ENCODE measurements around the gene CTDSPL. TPM values are rescaled to one million over a fixed set of nuclear protein-coding genes. Genes with fewer than 3 reads are reported as not detected.

The CTDSPL gene
- total and polyA plus RNA-seq, 5 experiments from 2014 or later, result 0.26 to 0.99 (median 0.45) TPM

DNA sequence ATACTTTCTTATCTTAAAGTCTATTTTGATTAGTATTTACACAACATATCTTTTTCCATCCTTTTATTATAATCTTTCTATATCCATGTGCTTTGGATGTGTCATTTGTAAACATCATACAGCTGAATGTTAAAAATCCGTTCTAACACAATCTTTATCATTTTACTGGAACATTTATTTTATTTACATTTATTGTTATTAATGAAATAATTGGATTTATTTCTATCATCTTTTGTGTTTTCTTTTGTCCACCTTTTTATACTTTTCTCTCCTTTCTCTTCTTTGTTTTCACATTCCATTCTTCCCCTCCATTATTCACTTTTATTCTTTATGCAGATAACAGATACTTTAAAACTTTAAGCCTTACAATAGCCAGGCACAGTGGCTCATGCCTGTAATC, 34.7 kb upstream of the CTDSPL start:
- Mint-ChIP-seq H3K27ac (no peak overlapping the region), H3K27me3 (peaks cover 8 to 13% (median 11%) of the 10 kb centered on the region in 5 donors), H3K4me1 (no peaks in the 10 kb centered on the region), H3K36me3 (no peaks in the 10 kb centered on the region), H3K9me3 (no peaks in the 10 kb centered on the region), H3K4me3 (no peak overlapping the region)
- ATAC-seq (no peak), DNase-seq (no peak)
- POLR2A ChIA-PET, result no interaction called here

GRCh38 chr3:37832480-37832879, 29.2 kb upstream of the CTDSPL start:
- ATAC-seq, result no peak
- Mint-ChIP-seq H3K27ac (no peak overlapping the region), H3K4me1 (no peaks in the 10 kb centered on the region), H3K9me3 (no peaks in the 10 kb centered on the region), H3K27me3 (peaks cover 6 to 12% (median 8%) of the 10 kb centered on the region in 5 donors), H3K4me3 (no peak overlapping the region), H3K36me3 (no peaks in the 10 kb centered on the region)
- POLR2A ChIA-PET, result no interaction called here
- DNase-seq, result no peak

DNA sequence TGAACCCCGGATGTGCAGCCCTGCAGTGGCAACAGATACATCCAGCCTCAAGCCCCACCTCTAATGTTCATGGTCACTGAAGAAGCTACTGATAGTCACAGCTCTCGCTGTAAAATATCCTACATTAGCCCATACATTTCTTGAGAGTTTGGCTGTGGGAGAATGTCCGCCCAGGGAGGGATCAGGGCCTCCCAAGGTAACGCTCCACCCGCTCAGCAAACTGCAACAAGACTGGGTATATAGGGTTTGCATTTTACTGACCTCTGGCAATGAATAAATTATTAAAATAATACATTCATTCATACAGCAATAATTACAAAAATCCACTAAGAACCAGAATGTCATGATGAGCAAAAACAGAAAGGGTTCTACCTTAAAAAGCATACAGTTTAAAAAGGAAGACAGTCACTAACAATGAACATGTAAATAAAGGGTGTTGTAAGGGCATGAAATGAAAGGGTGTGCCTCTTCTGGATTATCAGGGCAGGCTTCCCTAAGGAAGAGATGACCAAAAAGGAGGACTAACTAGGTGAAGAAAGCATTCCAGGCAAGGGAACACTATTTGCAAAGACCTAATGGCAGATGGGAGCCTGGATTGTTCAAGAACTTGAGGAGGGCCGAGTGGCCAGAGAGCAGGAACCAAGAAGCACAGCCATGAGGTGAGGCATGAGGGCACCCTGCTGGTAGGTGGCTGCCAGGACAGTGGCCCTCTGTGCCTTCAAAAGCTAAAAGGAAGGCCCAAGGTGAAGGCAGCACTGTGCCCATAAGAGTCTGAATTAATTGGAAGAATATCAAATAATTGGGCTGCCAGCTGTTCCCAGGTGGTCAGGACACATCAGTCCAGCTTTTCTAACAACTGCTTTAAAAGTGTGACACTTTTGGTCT, 28.1 kb upstream of the CTDSPL start:
- H3K4me3 Mint-ChIP-seq, result no peak overlapping the region
- no peaks in the 10 kb centered on the region for H3K4me1 Mint-ChIP-seq
- peaks cover 0 to 14% (median 6%) of the 10 kb centered on the region in 5 donors for H3K27me3 Mint-ChIP-seq
- ATAC-seq, result no peak
- H3K36me3 Mint-ChIP-seq, result no peaks in the 10 kb centered on the region
- H3K27ac Mint-ChIP-seq, result peak overlapping the region in 1 of 10 donors; percentile 15
- H3K9me3 Mint-ChIP-seq, result no peaks in the 10 kb centered on the region
- no peak for DNase-seq
- POLR2A ChIA-PET, result no interaction called here

- H3K27me3 Mint-ChIP-seq, result peaks cover 0 to 19% (median 7%) of the 10 kb centered on the region in 5 donors
- no peaks in the 10 kb centered on the region for H3K4me1 Mint-ChIP-seq
- no peaks in the 10 kb centered on the region for H3K36me3 Mint-ChIP-seq
- POLR2A ChIA-PET, result no interaction called here
- no peaks in the 10 kb centered on the region for H3K9me3 Mint-ChIP-seq
- DNase-seq, result no peak
- H3K27ac Mint-ChIP-seq, result no peak overlapping the region
- H3K4me3 Mint-ChIP-seq, result no peak overlapping the region
- ATAC-seq, result no peak
Observed at GRCh38 chr3:37836589-37836988, 25.1 kb upstream of the CTDSPL start.

- Mint-ChIP-seq H3K36me3 (peaks cover 0 to 5% (median 2%) of the 10 kb centered on the region in 3 donors), H3K27ac (no peak overlapping the region), H3K27me3 (peaks cover 0 to 2% (median 0%) of the 10 kb centered on the region in 5 donors), H3K4me3 (no peak overlapping the region), H3K9me3 (no peaks in the 10 kb centered on the region), H3K4me1 (no peaks in the 10 kb centered on the region)
- POLR2A ChIA-PET, result no interaction called here
- DNase-seq (no peak), ATAC-seq (no peak)
Observed at GRCh38 chr3:37847689-37848088, 14.0 kb upstream of the CTDSPL start.

DNA sequence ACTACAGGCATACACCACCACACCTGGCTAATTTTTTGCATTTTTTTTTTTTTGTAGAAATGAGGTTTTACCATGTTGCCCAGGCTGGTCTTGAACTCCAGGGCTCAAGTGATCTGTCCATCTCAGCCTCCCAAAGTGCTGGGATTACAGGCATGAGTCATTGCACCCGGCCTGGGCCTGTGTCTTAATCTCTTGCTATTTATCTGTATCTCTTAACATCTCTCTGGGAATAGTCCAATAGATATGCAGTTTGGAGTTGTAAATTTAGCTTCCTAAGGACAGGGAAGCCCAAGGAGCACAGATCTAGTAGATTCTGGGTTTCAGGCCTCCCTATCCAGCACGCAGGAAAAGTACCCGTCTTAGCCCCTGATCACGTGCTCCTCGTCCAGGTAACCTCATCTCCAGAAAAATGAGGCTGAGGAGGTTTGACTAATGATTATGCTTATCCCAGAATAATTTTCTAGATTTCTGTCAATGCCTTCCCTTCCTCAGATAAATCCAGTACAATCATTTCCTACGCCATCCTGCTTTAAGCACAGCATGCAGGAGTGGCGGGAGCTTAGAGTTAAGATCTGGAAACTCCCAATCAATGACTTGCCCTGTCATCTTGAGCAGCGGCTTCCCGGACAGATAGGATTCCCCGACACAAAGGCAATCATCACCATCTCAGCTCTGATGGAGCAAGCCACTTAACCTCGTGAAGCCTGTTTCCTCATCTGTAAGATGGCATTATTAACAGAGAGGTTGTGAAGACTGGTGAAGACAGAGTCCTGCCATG, 12.3 kb upstream of the CTDSPL start:
- no peak overlapping the region for H3K27ac Mint-ChIP-seq
- peaks cover 0 to 2% (median 0%) of the 10 kb centered on the region in 3 donors for H3K36me3 Mint-ChIP-seq
- H3K9me3 Mint-ChIP-seq, result no peaks in the 10 kb centered on the region

GRCh38 chr3:37852097-37852496, 9.6 kb upstream of the CTDSPL start:
- POLR2A ChIA-PET, result no interaction called here
- Mint-ChIP-seq H3K9me3 (no peaks in the 10 kb centered on the region), H3K27ac (no peak overlapping the region), H3K4me3 (no peak overlapping the region), H3K4me1 (no peaks in the 10 kb centered on the region), H3K36me3 (peaks cover 0 to 2% (median 0%) of the 10 kb centered on the region in 3 donors), H3K27me3 (peaks cover 0 to 5% (median 0%) of the 10 kb centered on the region in 5 donors)
- DNase-seq (no peak), ATAC-seq (no peak)

More for the DNA sequence above, 12.3 kb upstream of the CTDSPL start:
- H3K27me3 Mint-ChIP-seq, result no peaks in the 10 kb centered on the region
- no peak overlapping the region for H3K4me3 Mint-ChIP-seq
- no peaks in the 10 kb centered on the region for H3K4me1 Mint-ChIP-seq
- ATAC-seq (no peak), DNase-seq (no peak)
- POLR2A ChIA-PET, result interaction anchor here (0.7 kb wide), 1 partner anchor 73 kb away, joined by 4 read pairs; no protein-coding TSS in a partner anchor

GRCh38 chr3:37852771-37853170, 8.9 kb upstream of the CTDSPL start:
- H3K9me3 Mint-ChIP-seq, result no peaks in the 10 kb centered on the region

DNA sequence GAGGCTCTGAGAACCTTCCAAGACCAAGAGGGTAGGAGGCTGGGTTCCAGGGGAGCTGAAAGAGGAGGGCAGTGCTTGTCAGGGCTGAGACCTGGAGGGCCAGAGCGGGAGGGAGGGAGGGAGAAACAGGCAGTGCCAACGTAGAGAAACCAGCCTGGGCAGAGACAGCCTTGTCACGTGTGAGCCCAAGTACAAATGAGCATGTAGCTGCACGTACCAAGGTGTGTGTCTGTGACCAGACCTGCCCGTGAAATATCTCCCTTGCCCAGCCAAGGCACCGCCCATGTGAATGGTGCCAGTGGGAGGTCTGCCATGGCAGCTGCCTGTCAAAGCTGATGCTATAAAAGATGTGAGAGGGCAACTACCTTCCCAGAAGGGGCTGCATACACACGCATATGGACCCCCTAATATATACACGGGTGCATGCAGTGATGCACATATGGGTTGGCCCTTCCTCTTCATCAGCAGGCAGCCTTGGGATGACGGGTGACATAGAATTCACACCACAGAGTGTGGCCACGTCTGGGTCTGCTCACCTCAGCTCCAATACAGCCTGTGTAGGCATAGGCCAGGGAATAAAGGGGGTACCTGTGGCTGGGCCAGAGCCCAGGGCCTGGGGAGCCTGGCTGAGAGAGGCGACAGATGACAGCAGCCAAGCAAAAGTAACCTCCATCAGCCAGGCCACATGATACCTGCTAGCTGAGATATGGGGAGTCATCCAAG, 7.8 kb upstream of the CTDSPL start:
- Mint-ChIP-seq H3K4me1 (peaks cover 0 to 3% (median 0%) of the 10 kb centered on the region in 4 donors), H3K9me3 (no peaks in the 10 kb centered on the region), H3K36me3 (peaks cover 0 to 2% (median 0%) of the 10 kb centered on the region in 3 donors), H3K27ac (no peak overlapping the region), H3K4me3 (no peak overlapping the region), H3K27me3 (peaks cover 0 to 5% (median 0%) of the 10 kb centered on the region in 5 donors)
- ATAC-seq, result no peak
- POLR2A ChIA-PET, result no interaction called here
- DNase-seq, result no peak

More at GRCh38 chr3:37852771-37853170, 8.9 kb upstream of the CTDSPL start:
- no peak for DNase-seq
- H3K36me3 Mint-ChIP-seq, result peaks cover 0 to 2% (median 0%) of the 10 kb centered on the region in 3 donors
- H3K27me3 Mint-ChIP-seq, result peaks cover 0 to 5% (median 0%) of the 10 kb centered on the region in 5 donors
- POLR2A ChIA-PET, result no interaction called here
- H3K4me3 Mint-ChIP-seq, result no peak overlapping the region
- H3K27ac Mint-ChIP-seq, result no peak overlapping the region
- ATAC-seq, result no peak
- H3K4me1 Mint-ChIP-seq, result peaks cover 0 to 3% (median 0%) of the 10 kb centered on the region in 4 donors

DNA sequence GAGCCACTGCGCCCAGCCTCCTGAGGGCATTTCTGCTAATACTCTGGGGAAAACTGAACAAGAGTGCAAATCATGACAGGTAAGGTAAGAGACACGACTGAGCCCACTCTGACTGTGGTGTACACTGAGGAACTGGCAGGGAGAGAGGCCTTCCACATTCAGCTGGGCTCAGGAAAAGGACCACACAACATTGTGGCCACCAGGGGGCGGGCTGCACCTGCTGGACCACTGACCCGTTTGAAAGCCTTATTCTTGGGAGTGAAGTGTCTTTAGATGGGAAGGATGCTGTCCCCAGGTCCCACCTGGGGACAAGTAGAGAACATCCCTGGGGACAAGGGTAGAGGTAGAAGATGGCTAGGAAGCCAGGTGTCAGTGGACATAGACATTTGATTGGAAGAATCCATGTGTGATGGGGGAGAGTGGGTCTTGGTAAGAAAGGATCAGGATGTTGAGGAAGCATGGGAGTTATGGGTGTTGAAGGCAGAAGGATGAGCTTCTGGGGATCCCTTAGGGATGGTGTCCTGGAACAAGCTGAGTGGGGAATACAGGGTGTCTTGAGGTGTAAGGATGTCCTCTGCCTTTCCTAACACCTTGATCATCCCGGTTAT, 6.2 kb upstream of the CTDSPL start:
- DNase-seq, result peak; percentile 54 to 84 (median 71)
- Mint-ChIP-seq H3K4me1 (peaks cover 6 to 10% (median 7%) of the 10 kb centered on the region in 4 donors), H3K9me3 (no peaks in the 10 kb centered on the region), H3K27me3 (peaks cover 0 to 5% (median 0%) of the 10 kb centered on the region in 5 donors), H3K27ac (peak overlapping the region in 2 of 10 donors; percentile 44 to 49), H3K4me3 (peak overlapping the region in 1 of 10 donors; percentile 54), H3K36me3 (no peaks in the 10 kb centered on the region)
- POLR2A ChIA-PET, result interaction anchor here (0.8 to 1.4 kb wide), 3 partner anchors 109 to 142 kb away, joined by 3 read pairs; no protein-coding TSS in a partner anchor
- peak in 1 of 2 donors; percentile 60 for ATAC-seq

DNA sequence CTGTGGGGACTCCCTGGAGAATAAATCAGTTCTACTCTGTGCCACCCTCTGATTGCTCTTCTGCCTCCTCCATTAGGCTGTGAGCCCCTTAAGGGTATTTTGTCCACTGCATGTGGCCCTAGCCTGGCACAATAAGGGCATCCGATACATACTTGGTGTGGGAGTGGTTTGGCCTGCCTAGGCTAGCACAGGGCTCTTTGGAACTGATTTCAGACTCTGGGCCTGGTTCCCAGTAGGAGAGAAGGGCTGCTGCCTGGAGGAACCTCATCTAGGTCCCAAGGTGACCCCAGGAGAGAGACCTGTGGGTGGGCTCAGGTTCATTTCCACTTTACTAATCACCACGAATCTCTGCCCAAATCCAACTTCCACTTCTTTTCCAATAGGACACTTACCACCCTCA, 5.3 kb upstream of the CTDSPL start:
- Mint-ChIP-seq H3K9me3 (no peaks in the 10 kb centered on the region), H3K4me3 (no peak overlapping the region), H3K36me3 (no peaks in the 10 kb centered on the region), H3K27ac (no peak overlapping the region), H3K4me1 (peaks cover 12 to 16% (median 14%) of the 10 kb centered on the region in 4 donors), H3K27me3 (peaks cover 0 to 5% (median 0%) of the 10 kb centered on the region in 5 donors)
- DNase-seq (no peak), ATAC-seq (no peak)
- POLR2A ChIA-PET, result interaction anchor here (1.4 kb wide), 1 partner anchor 108 kb away, joined by 3 read pairs; no protein-coding TSS in a partner anchor

GRCh38 chr3:37858742-37859141, 2.9 kb upstream of the CTDSPL start:
- ATAC-seq, result no peak
- peak overlapping the region in 5 of 10 donors; percentile 4 to 59 (median 22) for H3K4me3 Mint-ChIP-seq

More at GRCh38 chr3:37858742-37859141, 2.9 kb upstream of the CTDSPL start:
- peaks cover 19 to 30% (median 23%) of the 10 kb centered on the region in 4 donors for H3K4me1 Mint-ChIP-seq
- H3K9me3 Mint-ChIP-seq, result no peaks in the 10 kb centered on the region
- H3K27me3 Mint-ChIP-seq, result peaks cover 0 to 11% (median 5%) of the 10 kb centered on the region in 5 donors
- no peaks in the 10 kb centered on the region for H3K36me3 Mint-ChIP-seq
- DNase-seq, result no peak
- peak overlapping the region in 1 of 10 donors; percentile 25 for H3K27ac Mint-ChIP-seq
- POLR2A ChIA-PET, result no interaction called here

Measured in naive thymus-derived CD8-positive, alpha-beta T cell (primary cell).